ENCODE data around the gene ZNF385C. TPM values are rescaled to one million over a fixed set of nuclear protein-coding genes. Genes with fewer than 3 reads are reported as not detected.

ZNF385C gene
- total and polyA plus RNA-seq, 2 experiments from 2014 or later: not detected

GRCh38 chr17:42094375-42095069, 3.8 kb downstream of the ZNF385C start:
- H3K9me3 ChIP-seq (ENCODE audit: low read depth): no peaks in the 10 kb centered on the region
- no peak for TF ChIP-seq EZH2phosphoT487 (IDR thresholded peaks at IDR 0.05; ENCODE audit: insufficient read depth, low read depth)
- no peak for TF ChIP-seq EZH2 (IDR thresholded peaks at IDR 0.05; ENCODE audit: insufficient read depth, poor library complexity, severe bottlenecking)
- no peaks in the 10 kb centered on the region for H3K79me2 ChIP-seq (ENCODE audit: insufficient read depth)
- H3K4me3 ChIP-seq: no peak overlapping the region
- H3K9me2 ChIP-seq (ENCODE audit: insufficient read depth): no peaks in the 10 kb centered on the region
- in situ Hi-C loops (cut with MboI): no loop called here
- no peaks in the 10 kb centered on the region for H3K4me1 ChIP-seq (ENCODE audit: insufficient read depth)
- no peaks in the 10 kb centered on the region for H3F3A ChIP-seq (ENCODE audit: insufficient read depth)
- no peak overlapping the region for H2AFZ ChIP-seq
- 70 to 79% methylated on average over 9 to 12 of the region's 12 CpGs for WGBS, 2 experiments (ENCODE audit: low coverage in 1 of 2, low lambda C conversion rate in 2 of 2, missing lambda C conversion rate in 2 of 2)
- no peaks in the 10 kb centered on the region for H3K36me3 ChIP-seq (ENCODE audit: low read depth)
- H3K27me3 ChIP-seq (replicated peaks; ENCODE audit: insufficient read depth): peaks cover 16% of the 10 kb centered on the region
- H3K4me2 ChIP-seq (ENCODE audit: unreplicated experiment): no peak overlapping the region
- DNase-seq: no peak
- H4K20me1 ChIP-seq (ENCODE audit: insufficient read depth): no peaks in the 10 kb centered on the region
- no peak overlapping the region for H3K27ac ChIP-seq
- no peak overlapping the region for H3K9ac ChIP-seq

GRCh38 chr17:42092939-42093338, 5.3 kb downstream of the ZNF385C start:
- no peaks in the 10 kb centered on the region for H3K79me2 ChIP-seq (ENCODE audit: insufficient read depth)
- H3K9me3 ChIP-seq (ENCODE audit: low read depth): no peaks in the 10 kb centered on the region
- H2AFZ ChIP-seq: no peak overlapping the region
- H3K4me2 ChIP-seq (ENCODE audit: unreplicated experiment): no peak overlapping the region
- H3K36me3 ChIP-seq (ENCODE audit: low read depth): no peaks in the 10 kb centered on the region
- H4K20me1 ChIP-seq (ENCODE audit: insufficient read depth): no peaks in the 10 kb centered on the region
- TF ChIP-seq EZH2 (IDR thresholded peaks at IDR 0.05; ENCODE audit: insufficient read depth, poor library complexity, severe bottlenecking) (no peak), EZH2phosphoT487 (IDR thresholded peaks at IDR 0.05; ENCODE audit: insufficient read depth, low read depth) (no peak)
- no peak overlapping the region for H3K4me3 ChIP-seq
- H3K9ac ChIP-seq: no peak overlapping the region
- 51 to 64% methylated on average over 6 of the region's 6 CpGs for WGBS, 2 experiments (ENCODE audit: low coverage in 1 of 2, low lambda C conversion rate in 2 of 2, missing lambda C conversion rate in 2 of 2)
- in situ Hi-C loops (cut with MboI): no loop called here
- H3K27me3 ChIP-seq (replicated peaks; ENCODE audit: insufficient read depth): peaks cover 17% of the 10 kb centered on the region
- no peak for DNase-seq
- no peaks in the 10 kb centered on the region for H3K4me1 ChIP-seq (ENCODE audit: insufficient read depth)
- no peaks in the 10 kb centered on the region for H3F3A ChIP-seq (ENCODE audit: insufficient read depth)
- no peaks in the 10 kb centered on the region for H3K9me2 ChIP-seq (ENCODE audit: insufficient read depth)
- H3K27ac ChIP-seq: no peak overlapping the region

DNA sequence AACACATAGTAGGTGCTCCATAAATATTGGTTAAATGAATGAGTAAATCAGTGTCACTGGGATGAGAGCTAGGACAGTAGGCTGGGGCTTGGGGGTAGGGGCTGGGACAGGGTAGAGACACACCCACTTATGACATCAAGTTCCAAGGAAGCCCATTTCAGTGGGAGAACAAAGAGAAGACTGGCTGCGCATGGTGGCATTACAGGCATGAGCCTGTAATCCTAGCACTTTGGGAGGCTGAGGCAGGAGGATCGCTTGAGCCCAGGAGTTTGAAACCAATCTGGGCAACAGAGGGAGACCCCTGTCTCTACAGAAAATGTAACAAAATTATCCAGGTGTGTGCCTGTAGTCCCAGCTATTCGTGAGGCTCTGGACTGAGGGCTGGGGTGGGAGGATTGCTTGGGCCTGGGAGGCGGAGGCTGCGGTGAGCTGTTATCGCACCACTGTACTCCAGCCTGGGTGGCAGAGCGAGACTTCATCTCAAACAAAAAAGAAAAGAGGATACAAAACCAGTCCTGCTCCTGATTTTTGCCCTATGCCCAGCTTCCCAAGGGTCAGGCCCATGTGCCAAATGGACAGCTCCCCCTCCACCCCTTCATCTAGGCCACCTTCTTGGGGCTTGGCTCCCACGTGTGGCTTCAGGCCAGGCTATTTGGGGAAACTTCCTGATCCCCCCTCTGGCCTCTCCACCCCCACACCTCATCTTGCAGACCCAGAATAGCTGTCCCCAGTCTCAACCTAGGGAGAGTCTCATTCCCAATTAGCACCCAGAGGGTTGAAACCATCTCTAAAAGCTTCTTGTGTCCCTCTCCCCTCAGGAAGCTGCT, 7.1 kb downstream of the ZNF385C start:
- no peak overlapping the region for H3K4me2 ChIP-seq (ENCODE audit: unreplicated experiment)
- TF ChIP-seq EZH2 (IDR thresholded peaks at IDR 0.05; ENCODE audit: insufficient read depth, poor library complexity, severe bottlenecking): no peak
- no peak for TF ChIP-seq EZH2phosphoT487 (IDR thresholded peaks at IDR 0.05; ENCODE audit: insufficient read depth, low read depth)
- H3K9me2 ChIP-seq (ENCODE audit: insufficient read depth): no peaks in the 10 kb centered on the region
- no peak overlapping the region for H3K27ac ChIP-seq
- no peak overlapping the region for H3K4me3 ChIP-seq
- H3K9me3 ChIP-seq (ENCODE audit: low read depth): no peaks in the 10 kb centered on the region
- DNase-seq: no peak
- H3K27me3 ChIP-seq (replicated peaks; ENCODE audit: insufficient read depth): peaks cover 6% of the 10 kb centered on the region
- H3K9ac ChIP-seq: no peak overlapping the region
- H3K36me3 ChIP-seq (ENCODE audit: low read depth): no peaks in the 10 kb centered on the region
- H4K20me1 ChIP-seq (ENCODE audit: insufficient read depth): no peaks in the 10 kb centered on the region
- in situ Hi-C loops (cut with MboI): no loop called here
- no peaks in the 10 kb centered on the region for H3K4me1 ChIP-seq (ENCODE audit: insufficient read depth)
- no peak overlapping the region for H2AFZ ChIP-seq
- 76 to 82% methylated on average over 7 to 8 of the region's 8 CpGs for WGBS, 2 experiments (ENCODE audit: low coverage in 1 of 2, low lambda C conversion rate in 2 of 2, missing lambda C conversion rate in 2 of 2)
- no peaks in the 10 kb centered on the region for H3K79me2 ChIP-seq (ENCODE audit: insufficient read depth)
- H3F3A ChIP-seq (ENCODE audit: insufficient read depth): no peaks in the 10 kb centered on the region

- Histone ChIP-seq H3K9ac (no peak overlapping the region), H3K4me3 (no peak overlapping the region), H3K36me3 (ENCODE audit: low read depth) (no peaks in the 10 kb centered on the region), H3K27me3 (replicated peaks; ENCODE audit: insufficient read depth) (peaks cover 6% of the 10 kb centered on the region), H3K79me2 (ENCODE audit: insufficient read depth) (no peaks in the 10 kb centered on the region), H3K9me3 (ENCODE audit: low read depth) (no peaks in the 10 kb centered on the region), H3F3A (ENCODE audit: insufficient read depth) (no peaks in the 10 kb centered on the region), H4K20me1 (ENCODE audit: insufficient read depth) (no peaks in the 10 kb centered on the region), H3K27ac (no peak overlapping the region), H2AFZ (no peak overlapping the region), H3K9me2 (ENCODE audit: insufficient read depth) (no peaks in the 10 kb centered on the region), H3K4me2 (ENCODE audit: unreplicated experiment) (no peak overlapping the region), H3K4me1 (ENCODE audit: insufficient read depth) (no peaks in the 10 kb centered on the region)
- in situ Hi-C loops (cut with MboI): no loop called here
- no peak for DNase-seq
- TF ChIP-seq EZH2 (IDR thresholded peaks at IDR 0.05; ENCODE audit: insufficient read depth, poor library complexity, severe bottlenecking) (no peak), EZH2phosphoT487 (IDR thresholded peaks at IDR 0.05; ENCODE audit: insufficient read depth, low read depth) (no peak)
- 79 to 84% methylated on average over 7 to 8 of the region's 8 CpGs for WGBS, 2 experiments (ENCODE audit: low coverage in 1 of 2, low lambda C conversion rate in 2 of 2, missing lambda C conversion rate in 2 of 2)
These were observed 9.5 kb downstream of the ZNF385C start for GRCh38 chr17:42088736-42089135.
